WTC11 (cell line): ENCODE results near the gene RWDD2A. TPM values are rescaled to one million over a fixed set of nuclear protein-coding genes. Genes with fewer than 3 reads are reported as not detected.

Source experiments
- ATAC-seq: fragments of 200-7000 bp; cut with Tn5 transposase; 2 replicates; pipeline ENCODE4 v1.10.0; 2021; ENCODE audit warnings: mild to moderate bottlenecking, moderate library complexity
- CTCF ChIA-PET: fragments of 300-600 bp; sonication (Branson Sonifier 250); formaldehyde crosslinking; loops from one replicate; lab custom pipeline; 2021; ENCODE audit warnings: antibody characterized with exemption; lab: Charles Lee
- POLR2A ChIA-PET: fragments of 350-600 bp; sonication (Branson Sonifier 250); formaldehyde crosslinking; loops from one replicate; lab custom pipeline; 2021; ENCODE audit warnings: antibody characterized with exemption; lab: Charles Lee
- DNase-seq: peaks from one replicate; pipeline ENCODE4 v3.0.0; 2021; ENCODE audit warnings: low spot score
- H3K27ac Mint-ChIP-seq: 2 replicates; pipeline ENCODE4 v1.8.0; 2021; ENCODE audit warnings: mixed read lengths
- H3K27me3 Mint-ChIP-seq: 2 replicates; pipeline ENCODE4 v1.8.0; 2021; ENCODE audit warnings: low read depth, mild to moderate bottlenecking, moderate library complexity, mixed read lengths
- H3K36me3 Mint-ChIP-seq: 2 replicates; pipeline ENCODE4 v1.8.0; 2021; ENCODE audit warnings: mixed read lengths
- H3K4me1 Mint-ChIP-seq: 2 replicates; pipeline ENCODE4 v1.8.0; 2022; ENCODE audit warnings: mixed read lengths
- H3K4me3 Mint-ChIP-seq: 2 replicates; pipeline ENCODE4 v1.8.0; 2021; ENCODE audit warnings: mild to moderate bottlenecking, moderate library complexity, mixed read lengths
- H3K9me3 Mint-ChIP-seq: 2 replicates; pipeline ENCODE4 v1.8.0; 2021; ENCODE audit warnings: mixed read lengths
- AFF4 ChIP-seq: sonication (generic); formaldehyde crosslinking; IDR thresholded peaks from 2 replicates; pipeline ENCODE4 v1.8.1; 2023; ENCODE audit warnings: mild to moderate bottlenecking, missing genetic modification reagents, borderline replicate concordance
- CREM ChIP-seq: sonication (generic); formaldehyde crosslinking; IDR thresholded peaks from 2 replicates; pipeline ENCODE4 v1.8.1; 2022; ENCODE audit warnings: mild to moderate bottlenecking, missing genetic modification reagents, moderate library complexity
- E2F1 ChIP-seq: sonication (generic); formaldehyde crosslinking; IDR thresholded peaks from 2 replicates; pipeline ENCODE4 v1.8.0; 2022; ENCODE audit warnings: mild to moderate bottlenecking, missing genetic modification reagents
- ESRRA ChIP-seq: sonication (generic); formaldehyde crosslinking; IDR thresholded peaks from 2 replicates; pipeline ENCODE4 v1.8.1; 2022; ENCODE audit warnings: mild to moderate bottlenecking, missing genetic modification reagents, borderline replicate concordance
- FOXK1 ChIP-seq: sonication (generic); formaldehyde crosslinking; IDR thresholded peaks from 2 replicates; pipeline ENCODE4 v1.8.0; 2022; ENCODE audit warnings: mild to moderate bottlenecking, moderate library complexity, missing genetic modification reagents
- GABPB1 ChIP-seq: sonication (generic); formaldehyde crosslinking; IDR thresholded peaks from 2 replicates; pipeline ENCODE4 v1.8.1; 2023; ENCODE audit warnings: mild to moderate bottlenecking, missing genetic modification reagents
- HMGA2 ChIP-seq: fragments of 250-450 bp; sonication (Bioruptor Pico); IDR thresholded peaks from 2 replicates; pipeline ENCODE4 v1.4.0; 2021; ENCODE audit warnings: mild to moderate bottlenecking, moderate library complexity
- IRF2 ChIP-seq: sonication (generic); formaldehyde crosslinking; IDR thresholded peaks from 2 replicates; pipeline ENCODE4 v1.8.0; 2022; ENCODE audit warnings: low read depth, missing genetic modification reagents, borderline replicate concordance
- MYBL2 ChIP-seq: sonication (generic); formaldehyde crosslinking; IDR thresholded peaks from 2 replicates; pipeline ENCODE4 v1.8.1; 2023; ENCODE audit warnings: mild to moderate bottlenecking, moderate library complexity, missing genetic modification reagents
- SP1 ChIP-seq: sonication (generic); formaldehyde crosslinking; conservative IDR thresholded peaks from 2 replicates; pipeline ENCODE4 v1.8.1; 2022; ENCODE audit warnings: missing genetic modification reagents
- ZNF138 ChIP-seq: sonication (generic); formaldehyde crosslinking; conservative IDR thresholded peaks from 2 replicates; pipeline ENCODE4 v1.8.1; 2022; ENCODE audit warnings: mild to moderate bottlenecking, moderate library complexity, missing genetic modification reagents
- total RNA-seq: library from RNA; stranded (reverse); gene quantifications from 3 replicates; pipeline ENCODE4 v1.2.3, GENCODE V29; 2021
- TF ChIP-seq, protein P1 (sequence below): sonication (generic); formaldehyde crosslinking; conservative IDR thresholded peaks from 2 replicates; pipeline ENCODE4 v1.8.1; 2022; ENCODE audit warnings: mild to moderate bottlenecking, missing genetic modification reagents
- TF ChIP-seq, protein P2 (sequence below): sonication (generic); formaldehyde crosslinking; IDR thresholded peaks from 2 replicates; pipeline ENCODE4 v1.8.0; 2022; ENCODE audit warnings: mild to moderate bottlenecking, missing genetic modification reagents
- TF ChIP-seq, protein P3 (sequence below): fragments of 250-450 bp; sonication (Bioruptor Pico); IDR thresholded peaks from 2 replicates; pipeline ENCODE4 v1.9.0; 2021; ENCODE audit warnings: moderate library complexity, mild to moderate bottlenecking, inconsistent platforms, borderline replicate concordance
- TF ChIP-seq, protein P4 (sequence below): sonication (generic); formaldehyde crosslinking; IDR thresholded peaks from 2 replicates; pipeline ENCODE4 v1.8.0; 2023; ENCODE audit warnings: missing genetic modification reagents, mild to moderate bottlenecking, borderline replicate concordance

Gene RWDD2A
- total RNA-seq, 1 experiment from 2014 or later = 5.2 TPM

GRCh38 chr6:83183082-83183828 lies 9.9 kb upstream of the RWDD2A start:
- no peak overlapping the region; the same call in 1 of the 2 replicates for H3K27ac Mint-ChIP-seq
- ChIA-PET CTCF (no interaction called here), POLR2A (no interaction called here)
- TF ChIP-seq, protein P1, sequence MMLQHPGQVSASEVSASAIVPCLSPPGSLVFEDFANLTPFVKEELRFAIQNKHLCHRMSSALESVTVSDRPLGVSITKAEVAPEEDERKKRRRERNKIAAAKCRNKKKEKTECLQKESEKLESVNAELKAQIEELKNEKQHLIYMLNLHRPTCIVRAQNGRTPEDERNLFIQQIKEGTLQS (CRISPR knock-in tag) = no peak
- TF ChIP-seq HMGA2 (CRISPR knock-in tag) = no peak
- TF ChIP-seq MYBL2 (CRISPR knock-in tag) = no peak
- no peak for TF ChIP-seq E2F1 (CRISPR knock-in tag)
- no peak for TF ChIP-seq FOXK1 (CRISPR knock-in tag)
- TF ChIP-seq, protein P2, sequence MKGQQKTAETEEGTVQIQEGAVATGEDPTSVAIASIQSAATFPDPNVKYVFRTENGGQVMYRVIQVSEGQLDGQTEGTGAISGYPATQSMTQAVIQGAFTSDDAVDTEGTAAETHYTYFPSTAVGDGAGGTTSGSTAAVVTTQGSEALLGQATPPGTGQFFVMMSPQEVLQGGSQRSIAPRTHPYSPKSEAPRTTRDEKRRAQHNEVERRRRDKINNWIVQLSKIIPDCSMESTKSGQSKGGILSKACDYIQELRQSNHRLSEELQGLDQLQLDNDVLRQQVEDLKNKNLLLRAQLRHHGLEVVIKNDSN (CRISPR knock-in tag) = no peak
- TF ChIP-seq, protein P3, sequence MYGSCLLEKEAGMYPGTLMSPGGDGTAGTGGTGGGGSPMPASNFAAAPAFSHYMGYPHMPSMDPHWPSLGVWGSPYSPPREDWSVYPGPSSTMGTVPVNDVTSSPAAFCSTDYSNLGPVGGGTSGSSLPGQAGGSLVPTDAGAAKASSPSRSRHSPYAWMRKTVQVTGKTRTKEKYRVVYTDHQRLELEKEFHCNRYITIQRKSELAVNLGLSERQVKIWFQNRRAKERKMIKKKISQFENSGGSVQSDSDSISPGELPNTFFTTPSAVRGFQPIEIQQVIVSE (CRISPR knock-in tag) = no peak
- no peak for DNase-seq
- H3K36me3 Mint-ChIP-seq = peaks cover 71% of the 10 kb centered on the region
- H3K4me1 Mint-ChIP-seq = peaks cover 9% of the 10 kb centered on the region
- no peak overlapping the region for H3K4me3 Mint-ChIP-seq
- no peaks in the 10 kb centered on the region for H3K27me3 Mint-ChIP-seq
- H3K9me3 Mint-ChIP-seq = no peaks in the 10 kb centered on the region
- ATAC-seq = no peak

DNA sequence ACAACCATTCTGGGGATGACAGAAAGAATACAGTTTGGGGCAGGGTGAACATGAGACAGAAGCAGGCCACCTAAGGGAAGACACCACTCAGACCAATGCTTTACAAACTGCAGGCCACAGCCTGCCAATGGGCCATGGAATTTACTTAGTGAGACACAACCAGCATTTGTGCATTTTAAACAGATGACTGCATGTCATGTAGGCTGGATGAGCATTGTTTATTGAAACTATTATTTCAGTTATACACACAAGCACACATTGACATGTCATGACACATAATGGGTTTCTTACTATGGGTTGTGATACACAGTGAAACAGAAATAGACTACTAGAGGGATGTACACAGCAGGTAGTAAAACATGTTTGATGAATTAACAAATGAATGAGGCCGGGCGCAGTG lies 8.1 kb upstream of the RWDD2A start:
- Mint-ChIP-seq H3K27me3 (no peaks in the 10 kb centered on the region), H3K4me1 (peaks cover 9% of the 10 kb centered on the region), H3K4me3 (no peak overlapping the region), H3K9me3 (no peaks in the 10 kb centered on the region), H3K36me3 (peaks cover 76% of the 10 kb centered on the region), H3K27ac (no peak overlapping the region)
- DNase-seq (no peak), ATAC-seq (no peak)
- POLR2A ChIA-PET = no interaction called here
- TF ChIP-seq ZNF138 (no peak), GABPB1 (CRISPR knock-in tag) (no peak), AFF4 (CRISPR knock-in tag) (no peak), SP1 (CRISPR knock-in tag) (no peak), CREM (no peak), ESRRA (no peak), IRF2 (CRISPR knock-in tag) (no peak)
- TF ChIP-seq, protein P2 (CRISPR knock-in tag) = no peak
- TF ChIP-seq, protein P4, sequence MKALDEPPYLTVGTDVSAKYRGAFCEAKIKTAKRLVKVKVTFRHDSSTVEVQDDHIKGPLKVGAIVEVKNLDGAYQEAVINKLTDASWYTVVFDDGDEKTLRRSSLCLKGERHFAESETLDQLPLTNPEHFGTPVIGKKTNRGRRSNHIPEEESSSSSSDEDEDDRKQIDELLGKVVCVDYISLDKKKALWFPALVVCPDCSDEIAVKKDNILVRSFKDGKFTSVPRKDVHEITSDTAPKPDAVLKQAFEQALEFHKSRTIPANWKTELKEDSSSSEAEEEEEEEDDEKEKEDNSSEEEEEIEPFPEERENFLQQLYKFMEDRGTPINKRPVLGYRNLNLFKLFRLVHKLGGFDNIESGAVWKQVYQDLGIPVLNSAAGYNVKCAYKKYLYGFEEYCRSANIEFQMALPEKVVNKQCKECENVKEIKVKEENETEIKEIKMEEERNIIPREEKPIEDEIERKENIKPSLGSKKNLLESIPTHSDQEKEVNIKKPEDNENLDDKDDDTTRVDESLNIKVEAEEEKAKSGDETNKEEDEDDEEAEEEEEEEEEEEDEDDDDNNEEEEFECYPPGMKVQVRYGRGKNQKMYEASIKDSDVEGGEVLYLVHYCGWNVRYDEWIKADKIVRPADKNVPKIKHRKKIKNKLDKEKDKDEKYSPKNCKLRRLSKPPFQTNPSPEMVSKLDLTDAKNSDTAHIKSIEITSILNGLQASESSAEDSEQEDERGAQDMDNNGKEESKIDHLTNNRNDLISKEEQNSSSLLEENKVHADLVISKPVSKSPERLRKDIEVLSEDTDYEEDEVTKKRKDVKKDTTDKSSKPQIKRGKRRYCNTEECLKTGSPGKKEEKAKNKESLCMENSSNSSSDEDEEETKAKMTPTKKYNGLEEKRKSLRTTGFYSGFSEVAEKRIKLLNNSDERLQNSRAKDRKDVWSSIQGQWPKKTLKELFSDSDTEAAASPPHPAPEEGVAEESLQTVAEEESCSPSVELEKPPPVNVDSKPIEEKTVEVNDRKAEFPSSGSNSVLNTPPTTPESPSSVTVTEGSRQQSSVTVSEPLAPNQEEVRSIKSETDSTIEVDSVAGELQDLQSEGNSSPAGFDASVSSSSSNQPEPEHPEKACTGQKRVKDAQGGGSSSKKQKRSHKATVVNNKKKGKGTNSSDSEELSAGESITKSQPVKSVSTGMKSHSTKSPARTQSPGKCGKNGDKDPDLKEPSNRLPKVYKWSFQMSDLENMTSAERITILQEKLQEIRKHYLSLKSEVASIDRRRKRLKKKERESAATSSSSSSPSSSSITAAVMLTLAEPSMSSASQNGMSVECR = no peak
- CTCF ChIA-PET = interaction anchor here (1.1 kb wide), 1 partner anchor 30 kb away, joined by 3 read pairs; no protein-coding TSS in a partner anchor
